ENCODE data around the gene STAT1.

- TF ChIP-seq, protein P1, sequence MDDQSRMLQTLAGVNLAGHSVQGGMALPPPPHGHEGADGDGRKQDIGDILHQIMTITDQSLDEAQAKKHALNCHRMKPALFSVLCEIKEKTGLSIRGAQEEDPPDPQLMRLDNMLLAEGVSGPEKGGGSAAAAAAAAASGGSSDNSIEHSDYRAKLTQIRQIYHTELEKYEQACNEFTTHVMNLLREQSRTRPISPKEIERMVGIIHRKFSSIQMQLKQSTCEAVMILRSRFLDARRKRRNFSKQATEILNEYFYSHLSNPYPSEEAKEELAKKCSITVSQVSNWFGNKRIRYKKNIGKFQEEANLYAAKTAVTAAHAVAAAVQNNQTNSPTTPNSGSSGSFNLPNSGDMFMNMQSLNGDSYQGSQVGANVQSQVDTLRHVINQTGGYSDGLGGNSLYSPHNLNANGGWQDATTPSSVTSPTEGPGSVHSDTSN (IDR thresholded peaks at IDR 0.05; ENCODE audit: insufficient replicate concordance, low read depth, low read length), result no peak
- TF ChIP-seq, protein P2, sequence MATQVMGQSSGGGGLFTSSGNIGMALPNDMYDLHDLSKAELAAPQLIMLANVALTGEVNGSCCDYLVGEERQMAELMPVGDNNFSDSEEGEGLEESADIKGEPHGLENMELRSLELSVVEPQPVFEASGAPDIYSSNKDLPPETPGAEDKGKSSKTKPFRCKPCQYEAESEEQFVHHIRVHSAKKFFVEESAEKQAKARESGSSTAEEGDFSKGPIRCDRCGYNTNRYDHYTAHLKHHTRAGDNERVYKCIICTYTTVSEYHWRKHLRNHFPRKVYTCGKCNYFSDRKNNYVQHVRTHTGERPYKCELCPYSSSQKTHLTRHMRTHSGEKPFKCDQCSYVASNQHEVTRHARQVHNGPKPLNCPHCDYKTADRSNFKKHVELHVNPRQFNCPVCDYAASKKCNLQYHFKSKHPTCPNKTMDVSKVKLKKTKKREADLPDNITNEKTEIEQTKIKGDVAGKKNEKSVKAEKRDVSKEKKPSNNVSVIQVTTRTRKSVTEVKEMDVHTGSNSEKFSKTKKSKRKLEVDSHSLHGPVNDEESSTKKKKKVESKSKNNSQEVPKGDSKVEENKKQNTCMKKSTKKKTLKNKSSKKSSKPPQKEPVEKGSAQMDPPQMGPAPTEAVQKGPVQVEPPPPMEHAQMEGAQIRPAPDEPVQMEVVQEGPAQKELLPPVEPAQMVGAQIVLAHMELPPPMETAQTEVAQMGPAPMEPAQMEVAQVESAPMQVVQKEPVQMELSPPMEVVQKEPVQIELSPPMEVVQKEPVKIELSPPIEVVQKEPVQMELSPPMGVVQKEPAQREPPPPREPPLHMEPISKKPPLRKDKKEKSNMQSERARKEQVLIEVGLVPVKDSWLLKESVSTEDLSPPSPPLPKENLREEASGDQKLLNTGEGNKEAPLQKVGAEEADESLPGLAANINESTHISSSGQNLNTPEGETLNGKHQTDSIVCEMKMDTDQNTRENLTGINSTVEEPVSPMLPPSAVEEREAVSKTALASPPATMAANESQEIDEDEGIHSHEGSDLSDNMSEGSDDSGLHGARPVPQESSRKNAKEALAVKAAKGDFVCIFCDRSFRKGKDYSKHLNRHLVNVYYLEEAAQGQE (IDR thresholded peaks at IDR 0.05; ENCODE audit: low read depth, low read length), result no peak
- TF ChIP-seq SREBF2 (IDR thresholded peaks at IDR 0.05; ENCODE audit: low read length) (no peak), CHD1 (IDR thresholded peaks at IDR 0.05; ENCODE audit: low read depth, low read length) (no peak), SMAD1 (IDR thresholded peaks at IDR 0.05; ENCODE audit: low read depth, partially characterized antibody) (no peak), TAF1 (IDR thresholded peaks at IDR 0.05; ENCODE audit: borderline replicate concordance, low read depth, low read length) (no peak), HDAC6 (IDR thresholded peaks at IDR 0.05; ENCODE audit: unreplicated experiment) (no peak), EGR1 (IDR thresholded peaks at IDR 0.05; ENCODE audit: borderline replicate concordance in 1 of 2, low read depth in 2 of 2, low read length in 2 of 2) (no peak), PAX8 (IDR thresholded peaks at IDR 0.05) (no peak)
- TF ChIP-seq, protein P3, sequence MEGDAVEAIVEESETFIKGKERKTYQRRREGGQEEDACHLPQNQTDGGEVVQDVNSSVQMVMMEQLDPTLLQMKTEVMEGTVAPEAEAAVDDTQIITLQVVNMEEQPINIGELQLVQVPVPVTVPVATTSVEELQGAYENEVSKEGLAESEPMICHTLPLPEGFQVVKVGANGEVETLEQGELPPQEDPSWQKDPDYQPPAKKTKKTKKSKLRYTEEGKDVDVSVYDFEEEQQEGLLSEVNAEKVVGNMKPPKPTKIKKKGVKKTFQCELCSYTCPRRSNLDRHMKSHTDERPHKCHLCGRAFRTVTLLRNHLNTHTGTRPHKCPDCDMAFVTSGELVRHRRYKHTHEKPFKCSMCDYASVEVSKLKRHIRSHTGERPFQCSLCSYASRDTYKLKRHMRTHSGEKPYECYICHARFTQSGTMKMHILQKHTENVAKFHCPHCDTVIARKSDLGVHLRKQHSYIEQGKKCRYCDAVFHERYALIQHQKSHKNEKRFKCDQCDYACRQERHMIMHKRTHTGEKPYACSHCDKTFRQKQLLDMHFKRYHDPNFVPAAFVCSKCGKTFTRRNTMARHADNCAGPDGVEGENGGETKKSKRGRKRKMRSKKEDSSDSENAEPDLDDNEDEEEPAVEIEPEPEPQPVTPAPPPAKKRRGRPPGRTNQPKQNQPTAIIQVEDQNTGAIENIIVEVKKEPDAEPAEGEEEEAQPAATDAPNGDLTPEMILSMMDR (IDR thresholded peaks at IDR 0.05 in 2 of 3, conservative IDR thresholded peaks at IDR 0.05 in 1 of 3; ENCODE audit: control insufficient read depth in 2 of 3, extremely low read depth in 1 of 3, insufficient read depth in 1 of 3, low read depth in 3 of 3, low read length in 3 of 3), result no peak
- TF ChIP-seq, protein P4, sequence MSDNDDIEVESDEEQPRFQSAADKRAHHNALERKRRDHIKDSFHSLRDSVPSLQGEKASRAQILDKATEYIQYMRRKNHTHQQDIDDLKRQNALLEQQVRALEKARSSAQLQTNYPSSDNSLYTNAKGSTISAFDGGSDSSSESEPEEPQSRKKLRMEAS (IDR thresholded peaks at IDR 0.05; ENCODE audit: low read depth, low read length), result no peak
- TF ChIP-seq, protein P5, sequence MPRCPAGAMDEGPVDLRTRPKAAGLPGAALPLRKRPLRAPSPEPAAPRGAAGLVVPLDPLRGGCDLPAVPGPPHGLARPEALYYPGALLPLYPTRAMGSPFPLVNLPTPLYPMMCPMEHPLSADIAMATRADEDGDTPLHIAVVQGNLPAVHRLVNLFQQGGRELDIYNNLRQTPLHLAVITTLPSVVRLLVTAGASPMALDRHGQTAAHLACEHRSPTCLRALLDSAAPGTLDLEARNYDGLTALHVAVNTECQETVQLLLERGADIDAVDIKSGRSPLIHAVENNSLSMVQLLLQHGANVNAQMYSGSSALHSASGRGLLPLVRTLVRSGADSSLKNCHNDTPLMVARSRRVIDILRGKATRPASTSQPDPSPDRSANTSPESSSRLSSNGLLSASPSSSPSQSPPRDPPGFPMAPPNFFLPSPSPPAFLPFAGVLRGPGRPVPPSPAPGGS (IDR thresholded peaks at IDR 0.05; ENCODE audit: borderline replicate concordance, insufficient read depth, low read depth, low read length, poor library complexity, severe bottlenecking), result no peak
These were observed 15.4 kb upstream of the STAT1 start for GRCh38 chr2:191029280-191029950.

All from GM12878 (cell line).